GM18909 (cell line): ENCODE data around the gene ZNF80.
"Not testable (repeated sequence)": the region's sequence is repeated elsewhere in the genome, so short reads cannot be mapped to it uniquely, and the experiment has no call there.

Experiments
- ATAC-seq: cut with Tn5 transposase; IDR thresholded peaks from one replicate; pipeline ENCODE4 v1.9.1; 2021; ENCODE audit warnings: mild to moderate bottlenecking; ENCODE audit not compliant: unreplicated experiment, poor library complexity

Gene ZNF80

DNA sequence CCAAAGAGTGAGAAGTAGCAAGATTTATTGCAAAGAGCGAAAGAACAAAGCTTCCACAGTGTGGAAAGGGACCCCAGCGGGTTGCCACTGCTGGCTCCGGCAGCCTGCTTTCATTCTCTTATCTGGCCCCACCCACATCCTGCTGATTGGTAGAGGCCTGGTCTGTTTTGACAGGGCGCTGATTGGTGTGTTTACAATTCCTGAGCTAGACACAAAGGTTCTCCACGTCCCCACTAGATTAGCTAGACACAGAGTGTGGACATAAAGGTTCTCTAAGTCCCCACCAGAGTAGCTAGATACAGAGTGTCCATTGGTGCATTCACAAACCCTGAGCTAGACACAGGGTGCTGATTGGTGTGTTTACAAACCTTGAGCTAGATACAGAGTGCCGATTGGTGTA, at the start of gene ZNF80:
Gene ZNF80 (minus strand): TSS at position 101 of the 400 bp plus-strand sequence. CDS start 504 bp downstream, outside the sequence.
- ATAC-seq = not testable (repeated sequence)

DNA sequence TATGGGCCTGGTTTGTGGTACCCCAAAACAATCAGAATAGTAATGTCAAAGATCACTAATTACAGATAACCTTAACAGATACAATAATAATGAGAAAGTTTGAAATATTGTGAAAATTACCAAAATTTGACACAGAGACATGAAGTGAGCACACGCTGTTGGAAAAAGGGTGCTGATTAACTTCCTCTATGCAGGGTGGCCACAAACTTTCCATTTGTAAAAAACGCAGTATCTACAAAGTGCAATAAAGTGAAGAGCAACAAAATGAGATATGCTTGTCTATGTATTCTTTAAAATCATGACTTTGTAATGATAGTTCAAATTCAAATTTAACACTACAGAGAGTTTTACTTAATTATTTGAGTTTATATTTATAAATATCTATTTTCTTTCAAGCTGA, 48.9 kb upstream of the ZNF80 start:
- no peak for ATAC-seq

- ATAC-seq = no peak
These were observed 48.4 kb upstream of the ZNF80 start for GRCh38 chr3:114285648-114286230.

GRCh38 chr3:114284644-114285043, 47.3 kb upstream of the ZNF80 start:
- ATAC-seq = no peak

GRCh38 chr3:114276856-114277255, 39.5 kb upstream of the ZNF80 start:
- ATAC-seq = not testable (repeated sequence)

DNA sequence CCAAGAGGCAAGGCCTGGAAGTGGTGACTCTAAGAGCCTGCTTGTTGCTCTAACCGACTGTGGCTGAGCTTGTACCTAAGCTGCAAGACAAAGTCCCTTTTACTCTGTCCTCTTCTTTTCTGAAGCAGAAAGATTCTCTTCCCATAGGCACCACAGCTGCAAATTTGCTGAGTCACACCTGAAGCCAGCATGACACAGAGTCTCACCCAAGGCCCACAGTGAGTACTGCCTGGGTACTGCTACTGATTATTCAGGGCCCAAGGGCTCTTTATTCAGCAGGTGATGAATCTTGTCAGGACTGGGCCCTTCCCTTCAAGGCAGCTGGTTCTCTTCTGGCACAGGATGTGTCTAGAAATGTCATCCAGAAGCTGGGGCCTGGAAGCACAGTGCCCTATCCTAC, 37.6 kb upstream of the ZNF80 start:
- ATAC-seq = no peak

- no peak for ATAC-seq
These were observed 34.9 kb upstream of the ZNF80 start for GRCh38 chr3:114272271-114272670.

- no peak for ATAC-seq
These were observed 32.6 kb upstream of the ZNF80 start for GRCh38 chr3:114270019-114270418.

DNA sequence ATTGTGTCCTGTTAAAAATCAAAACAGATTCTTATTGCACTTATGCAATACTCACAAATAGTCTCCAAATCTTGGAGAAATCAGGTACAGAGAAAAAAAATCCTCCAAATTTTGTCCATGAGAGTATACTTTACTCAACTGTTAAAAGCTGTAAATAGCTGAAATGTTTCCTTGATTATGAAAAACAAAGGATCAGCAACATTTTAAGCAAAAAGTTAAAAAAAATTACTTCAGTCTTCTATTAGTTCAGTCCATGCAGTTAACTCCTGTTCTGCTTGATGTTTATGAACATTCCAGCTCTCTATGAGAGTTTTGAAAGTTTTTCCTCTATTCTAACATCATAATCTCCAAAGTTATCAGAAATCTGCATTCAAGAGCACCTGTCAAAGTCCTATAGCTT, 22.8 kb upstream of the ZNF80 start:
- ATAC-seq = no peak

DNA sequence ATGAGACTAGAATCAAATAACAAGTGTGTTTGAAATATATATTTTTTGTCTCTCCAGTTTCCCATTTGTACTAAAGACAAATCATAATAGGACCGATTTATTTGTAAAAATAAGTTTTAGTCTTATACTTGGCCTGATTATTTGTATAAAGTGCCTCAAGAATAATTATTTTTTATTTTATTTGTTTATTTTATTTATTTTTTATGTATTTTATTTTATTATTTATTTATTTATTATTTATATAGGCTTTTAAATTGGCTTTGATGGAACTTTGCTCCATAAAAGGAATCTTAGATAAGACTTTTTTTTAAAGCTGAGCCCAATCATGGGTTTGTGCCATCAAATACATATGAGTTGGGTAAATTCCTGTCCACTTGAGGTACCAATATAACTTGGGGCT, 22.2 kb upstream of the ZNF80 start:
- ATAC-seq = no peak

- no peak for ATAC-seq
These were observed 16.1 kb upstream of the ZNF80 start for GRCh38 chr3:114253505-114253904.

DNA sequence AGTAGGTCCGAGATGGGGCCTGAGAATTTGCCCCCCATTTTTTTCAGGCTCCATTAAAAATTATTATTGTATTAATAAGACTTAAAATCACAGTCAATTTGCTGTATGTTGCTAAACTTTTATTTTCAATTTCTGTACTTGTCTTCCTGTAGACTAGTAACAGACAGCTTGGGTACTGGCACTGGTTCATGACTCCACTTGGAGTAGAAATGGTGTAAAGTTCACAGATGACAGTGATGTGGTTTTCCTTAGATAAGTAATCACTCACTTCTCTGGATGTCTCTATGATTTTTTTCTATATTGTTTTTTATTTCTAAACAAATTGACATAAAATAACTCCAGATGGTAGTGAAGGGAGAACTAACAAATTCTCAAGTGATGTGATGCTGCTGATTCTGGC, 15.6 kb upstream of the ZNF80 start:
- ATAC-seq = no peak

DNA sequence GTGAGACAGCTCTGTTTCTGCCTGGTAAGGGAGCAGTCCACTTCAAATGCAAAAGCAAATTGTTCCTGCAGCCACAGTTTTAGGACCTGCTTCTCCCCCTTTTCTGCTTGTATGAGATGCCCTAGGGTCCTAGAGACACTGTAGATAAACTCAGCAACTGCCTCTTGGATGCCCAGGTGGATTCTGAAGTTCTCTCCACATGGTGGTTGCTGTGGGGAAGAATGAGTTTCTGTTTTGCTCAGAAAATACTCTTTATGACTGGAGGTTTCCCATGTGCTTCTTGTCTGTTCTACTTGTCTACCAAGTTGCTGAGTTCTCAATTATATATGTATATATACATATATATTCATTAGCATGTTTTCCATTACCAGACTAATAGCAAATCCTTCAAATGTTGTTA, 5.6 kb upstream of the ZNF80 start:
- peak; percentile 98 for ATAC-seq

DNA sequence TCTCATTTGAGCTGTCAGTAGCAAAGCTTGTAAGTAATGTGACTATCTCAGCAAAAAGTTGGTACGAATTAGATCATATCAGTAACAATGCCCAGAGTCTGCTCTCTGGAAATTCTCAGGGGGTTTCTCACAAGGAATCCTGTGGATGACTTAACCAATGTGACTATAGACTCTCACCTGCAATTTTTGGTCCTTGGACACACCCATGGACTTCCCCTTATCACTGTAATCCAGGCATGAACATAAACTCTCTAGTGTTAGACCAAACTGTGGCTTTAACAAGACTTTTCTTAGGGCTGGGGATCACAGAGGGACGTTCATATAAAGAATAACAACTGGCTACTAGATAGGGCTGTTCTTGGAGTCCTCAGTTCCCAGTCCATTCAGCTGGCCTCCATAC, 3.9 kb upstream of the ZNF80 start:
- no peak for ATAC-seq

DNA sequence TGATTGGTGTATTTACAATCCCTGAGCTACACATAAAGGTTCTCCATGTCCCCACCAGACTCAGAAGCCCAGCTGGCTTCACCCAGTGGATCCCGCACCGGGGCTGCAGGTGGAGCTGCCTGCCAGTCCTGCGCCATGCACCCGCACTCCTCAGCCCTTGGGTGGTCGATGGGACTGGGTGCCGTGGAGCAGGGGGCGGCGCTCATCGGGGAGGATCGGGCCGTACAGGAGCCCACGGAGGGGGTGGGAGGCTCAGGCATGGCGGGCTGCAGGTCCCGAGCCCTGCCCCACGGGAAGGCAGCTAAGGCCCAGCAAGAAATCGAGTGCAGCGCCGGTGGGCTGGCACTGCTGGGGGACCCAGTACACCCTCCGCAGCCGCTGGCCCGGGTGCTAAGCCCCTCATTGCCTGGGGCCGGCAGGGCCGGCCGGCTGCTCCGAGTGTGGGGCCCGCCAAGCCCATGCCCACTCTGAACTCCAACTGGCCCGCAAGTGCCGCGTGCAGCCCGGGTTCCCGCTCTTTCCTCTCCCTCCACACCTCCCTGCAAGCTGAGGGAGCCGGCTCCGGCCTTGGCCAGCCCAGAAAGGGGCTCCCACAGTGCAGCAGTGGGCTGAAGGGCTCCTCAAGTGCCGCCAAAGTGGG, 888 bp upstream of the ZNF80 start:
- not testable (repeated sequence) for ATAC-seq

DNA sequence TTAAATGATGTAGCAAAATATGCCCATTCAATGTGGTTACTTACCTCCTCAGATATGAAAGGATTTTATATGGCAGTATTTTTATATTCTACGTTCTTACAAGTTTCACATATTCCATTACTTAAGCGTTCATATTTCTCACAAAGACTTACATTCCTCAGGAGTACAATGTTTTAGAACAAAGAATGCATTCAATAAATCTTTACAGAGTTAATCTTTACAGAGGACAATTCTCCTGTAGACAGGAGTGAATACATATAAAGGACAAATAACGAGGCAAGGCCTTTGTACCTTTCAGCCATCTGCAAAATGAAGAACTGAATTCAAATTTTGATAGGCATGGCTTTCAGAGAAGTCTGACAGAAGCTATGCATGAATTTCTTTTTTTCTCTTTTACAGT, 1.9 kb downstream of the ZNF80 start:
- no peak for ATAC-seq

GRCh38 chr3:114234745-114235144, 2.6 kb downstream of the ZNF80 start:
- no peak for ATAC-seq

DNA sequence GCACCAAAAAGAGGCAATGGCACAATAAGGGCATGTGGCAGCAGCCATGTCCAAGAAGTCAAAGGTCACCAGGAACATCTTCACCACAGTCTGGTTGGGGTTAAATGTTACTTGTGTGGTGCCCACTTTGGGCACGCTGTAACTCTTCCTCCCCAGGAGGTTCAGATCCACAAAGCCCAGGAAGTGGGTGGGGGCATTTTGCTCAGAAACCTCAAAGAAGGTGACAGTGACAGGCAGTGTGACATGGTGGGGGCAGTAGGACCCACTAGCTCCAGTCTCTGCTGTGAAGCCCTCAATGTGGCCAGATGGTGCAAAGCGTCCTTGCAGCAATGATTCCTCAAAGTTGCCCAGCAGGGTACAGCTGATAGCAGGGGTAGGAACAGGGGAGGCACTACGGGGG, 5.8 kb downstream of the ZNF80 start:
- no peak for ATAC-seq

DNA sequence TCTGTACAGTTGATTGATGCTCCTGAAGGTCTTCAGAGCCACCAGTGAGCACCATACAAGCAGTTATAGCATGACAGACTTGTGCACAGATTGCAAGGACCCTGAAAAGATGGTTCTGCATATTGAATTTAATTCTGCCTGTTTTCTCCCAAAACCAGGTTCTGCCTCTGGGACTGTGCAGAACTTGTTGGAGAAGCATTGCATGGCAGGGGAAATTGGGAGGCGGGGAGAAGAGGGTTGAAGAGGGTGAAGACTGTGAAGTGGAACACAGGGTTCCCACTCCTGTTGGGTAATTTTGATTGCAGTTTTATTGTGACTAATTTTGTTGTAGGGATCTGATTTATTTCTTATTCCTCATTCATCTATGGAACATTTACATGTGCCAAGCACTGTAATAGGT, 10.3 kb downstream of the ZNF80 start:
- ATAC-seq = no peak

DNA sequence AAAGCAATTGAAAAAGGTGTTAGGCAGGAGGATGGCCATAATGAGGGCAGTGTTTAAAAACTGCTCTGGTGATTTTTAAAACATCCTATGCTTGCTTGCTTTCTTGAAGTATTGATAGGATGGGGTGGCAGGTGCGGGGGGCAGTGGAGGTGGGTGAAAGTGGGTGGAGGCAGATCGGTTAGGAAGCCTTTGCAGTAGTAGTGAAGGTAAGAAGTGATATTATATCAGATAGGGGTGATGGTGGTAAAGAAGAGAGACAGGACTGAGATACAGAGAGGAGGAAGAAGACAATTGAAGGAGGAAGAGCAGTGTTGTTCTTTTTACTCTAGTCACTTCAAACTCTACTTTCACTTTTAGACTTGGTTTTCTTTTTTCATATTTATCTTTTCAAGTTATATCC, 11.1 kb downstream of the ZNF80 start:
- ATAC-seq = no peak

DNA sequence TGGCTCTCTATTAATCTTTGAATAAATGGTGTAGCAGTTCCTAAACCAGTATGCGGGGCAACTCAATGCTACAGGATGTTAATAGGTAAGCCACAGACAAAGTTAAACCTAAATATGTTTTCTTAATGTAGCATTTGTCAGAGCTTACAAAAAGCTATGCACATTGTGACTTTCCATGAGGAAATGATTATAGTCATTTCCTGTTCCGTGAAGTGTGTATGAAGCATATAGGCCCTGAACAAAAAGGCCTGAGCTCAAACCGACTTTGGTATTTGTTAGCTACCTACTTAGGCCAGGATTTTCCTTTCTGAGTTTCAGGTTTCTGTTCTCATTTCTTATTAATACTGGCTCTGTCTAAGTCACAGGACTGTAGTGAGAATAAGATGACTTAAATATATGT, 14.2 kb downstream of the ZNF80 start:
- ATAC-seq = peak; percentile 85

GRCh38 chr3:114221881-114222264, 15.5 kb downstream of the ZNF80 start:
- ATAC-seq = no peak
